A172 (cell line): ENCODE measurements around the gene GSK3B. TPM values are rescaled to one million over a fixed set of nuclear protein-coding genes. Genes with fewer than 3 reads are reported as not detected.

Source experiments
- DNase-seq: peaks from one replicate; pipeline ENCODE4 v3.0.0-alpha.2; 2015; ENCODE audit warnings: low spot score
- total RNA-seq: library from RNA; depleted of rRNA; stranded (reverse); fragments of >200 nt; shearing (Covaris generic); gene quantifications from 2 replicates; pipeline ENCODE4 v1.2.3, GENCODE V29; 2014; rRNA removed

GSK3B gene
- total RNA-seq, 1 experiment from 2014 or later: 61.7 TPM

DNA sequence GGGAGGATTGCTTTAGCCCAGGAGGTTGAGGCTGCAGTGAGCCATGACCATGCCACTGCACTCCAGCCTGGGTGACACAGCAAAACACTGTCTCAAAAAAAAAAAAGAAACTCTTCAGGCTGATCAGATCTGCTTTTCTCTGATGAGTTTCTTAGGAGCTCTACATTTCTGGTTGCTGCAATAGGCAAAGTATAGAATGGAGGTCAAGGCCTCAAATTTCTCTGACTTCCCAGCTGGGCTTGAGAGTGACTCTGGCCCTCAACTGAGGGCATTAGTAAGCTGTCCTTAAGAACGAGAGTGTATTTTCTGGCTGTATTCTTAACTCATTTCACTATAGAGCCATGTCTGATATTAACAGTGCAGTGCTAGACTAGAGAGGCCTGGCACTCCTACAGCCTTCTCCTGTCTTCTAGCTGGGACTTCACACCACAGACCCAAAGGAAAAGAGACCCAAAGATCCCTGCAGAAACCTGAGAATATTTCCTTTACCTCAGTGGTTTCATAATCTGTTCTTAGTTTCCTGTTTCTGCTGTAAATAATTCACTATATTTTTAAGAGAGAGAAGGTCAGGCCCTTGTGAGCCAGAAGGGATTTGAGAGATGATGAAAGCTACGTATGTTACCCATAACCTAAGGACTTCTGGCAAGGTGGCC is 314.4 kb downstream of the GSK3B start:
- no peak for DNase-seq

DNA sequence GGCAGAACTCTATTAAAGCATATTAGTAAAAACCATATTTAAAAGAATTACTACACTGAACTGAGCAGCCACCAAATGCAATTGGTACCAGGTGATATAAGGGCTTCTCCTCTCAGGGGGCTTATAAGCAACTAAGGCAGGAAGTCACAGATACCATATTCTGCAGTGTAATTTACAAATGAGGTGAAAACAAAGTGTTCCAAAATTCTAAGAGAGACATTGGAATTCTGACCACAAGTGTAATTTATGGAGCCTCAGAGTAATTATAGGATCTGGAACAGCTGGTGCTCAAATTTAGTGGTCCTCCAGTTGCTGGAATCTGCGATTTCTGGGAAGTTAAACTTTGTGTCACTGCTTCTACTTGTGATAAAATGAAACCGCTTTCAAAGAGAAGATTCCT is 315.4 kb downstream of the GSK3B start:
- DNase-seq: peak; percentile 10

DNA sequence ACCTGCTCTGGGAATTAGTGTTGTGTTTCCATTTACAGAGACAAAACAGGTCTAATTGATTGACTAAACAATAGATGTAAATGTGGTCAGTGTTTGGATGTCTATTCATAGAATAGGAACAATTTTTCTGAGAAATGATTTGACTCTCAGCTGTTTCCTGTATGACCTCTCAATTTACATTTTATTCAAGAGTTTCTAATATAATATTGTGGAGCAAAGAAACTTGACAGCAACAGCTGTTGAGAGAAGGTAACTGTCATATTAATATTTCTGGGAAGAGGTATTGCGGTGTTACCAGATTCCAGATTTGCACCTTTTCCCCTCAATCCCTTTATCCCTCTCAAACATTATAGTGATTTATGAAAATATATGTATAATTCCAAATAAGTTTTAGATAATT is 316.1 kb downstream of the GSK3B start:
- DNase-seq: no peak

DNA sequence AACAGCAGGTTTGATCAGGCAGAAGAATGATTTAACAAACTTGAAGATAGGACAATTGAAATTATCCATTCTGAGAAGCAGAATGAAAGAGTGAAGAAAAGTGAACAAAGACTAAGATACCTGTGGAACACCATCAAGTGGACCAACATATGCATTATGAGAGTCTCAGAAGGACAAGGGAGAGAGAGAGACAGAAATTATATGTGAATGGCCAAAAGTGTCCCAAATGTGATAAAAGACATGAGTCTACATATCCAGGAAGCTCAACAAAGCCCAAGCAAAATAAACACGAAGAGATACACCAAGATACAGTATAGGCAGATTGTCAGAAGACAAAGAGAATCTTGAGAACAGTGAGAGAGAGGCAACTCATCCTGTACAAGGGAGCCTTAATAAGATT is 317.9 kb downstream of the GSK3B start:
- no peak for DNase-seq

DNA sequence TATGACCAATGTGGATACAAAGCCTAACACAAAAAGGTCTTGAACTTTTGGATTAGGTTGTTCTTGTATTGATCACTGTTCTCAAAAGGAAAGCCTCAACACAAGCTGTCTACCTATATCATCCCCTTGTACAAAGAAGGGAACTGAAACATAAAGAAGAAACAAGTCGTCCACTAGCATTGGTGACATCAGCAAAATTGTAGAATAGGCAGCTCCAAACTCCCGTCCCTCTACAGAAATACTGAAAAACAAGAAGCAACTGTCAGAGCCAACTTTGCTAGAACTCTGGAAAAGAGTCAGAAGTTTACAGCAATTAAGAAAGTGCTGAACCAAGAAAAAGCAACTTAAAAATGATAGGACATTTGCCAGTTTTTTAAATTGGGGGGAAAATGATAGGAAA is 319.8 kb downstream of the GSK3B start:
- no peak for DNase-seq

Other genes with a start within 250 kb of the GSK3B start
- gene GPR156, start 190.8 kb upstream of the GSK3B start, total RNA-seq: 1.1 and 1.6 TPM in 2 replicates